Measurements from ENCODE around the gene FBLN5. TPM values are rescaled to one million over a fixed set of nuclear protein-coding genes. Genes with fewer than 3 reads are reported as not detected.

The FBLN5 gene
- polyA plus RNA-seq, 3 donors: 0.16 TPM; not detected in 2

DNA sequence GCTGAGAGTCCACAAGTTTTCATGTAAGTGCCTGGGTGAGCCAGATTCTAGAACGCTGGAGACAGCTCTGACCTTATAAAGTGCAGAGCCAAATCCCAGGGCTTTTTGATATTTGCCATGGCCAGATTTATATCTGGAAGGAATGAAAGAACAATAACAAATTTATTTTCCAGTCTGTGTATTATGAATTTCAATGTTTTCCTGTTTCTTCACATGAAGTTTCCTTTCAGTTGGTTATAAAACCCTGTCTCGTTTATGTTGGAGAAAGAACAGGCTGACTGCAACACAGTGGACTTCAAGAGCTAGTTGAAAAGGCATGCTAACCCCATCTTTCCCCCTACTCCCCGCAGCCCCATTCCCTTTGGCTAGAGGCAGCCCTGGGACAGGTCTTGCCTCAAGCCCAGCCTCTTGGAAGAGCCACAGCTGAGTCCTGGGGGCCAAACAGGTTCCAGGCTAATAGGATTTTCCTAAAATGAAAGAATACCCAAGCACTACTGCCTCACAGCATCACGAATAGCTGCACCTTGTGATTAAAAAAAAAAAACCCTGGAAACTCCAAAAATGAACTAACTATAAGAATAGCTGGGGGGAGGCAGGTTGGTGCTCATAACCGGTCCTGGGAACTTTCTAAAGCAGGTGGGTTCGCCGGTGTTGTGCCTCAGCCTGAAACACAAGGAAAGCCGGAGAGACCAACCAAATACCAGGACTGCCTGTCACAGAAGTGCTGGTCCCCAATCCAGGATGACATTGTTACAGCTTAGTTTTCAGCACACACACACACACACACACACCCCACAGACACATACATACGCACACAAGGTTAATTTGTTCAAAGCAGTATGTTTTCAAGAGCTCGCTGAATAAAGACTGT is 1.5 kb downstream of the FBLN5 start:
- H3K9me3 ChIP-seq (replicated peaks in 1 of 2; ENCODE audit: control insufficient read depth in 1 of 2, insufficient read depth in 1 of 2, low read length in 2 of 2): no peaks in the 10 kb centered on the region
- Mint-ChIP-seq H3K4me1 (peaks cover 27% of the 10 kb centered on the region), H3K27ac (no peak overlapping the region), H3K9me3 (no peaks in the 10 kb centered on the region), H3K4me3 (peak overlapping the region in 1 of 2 donors; percentile 97), H3K27me3 (ENCODE audit: low read depth in 3 of 3) (peaks cover 6 to 20% (median 14%) of the 10 kb centered on the region in 3 donors), H3K36me3 (no peaks in the 10 kb centered on the region)
- H3K9ac ChIP-seq (ENCODE audit: insufficient read depth, low read length, poor library complexity, severe bottlenecking): no peak overlapping the region
- no peak for DNase-seq
- no peak overlapping the region for H3K27ac ChIP-seq (ENCODE audit: low read depth in 1 of 2, low read length in 2 of 2)
- H2AFZ ChIP-seq (ENCODE audit: insufficient read depth, low read depth, low read length, poor library complexity, severe bottlenecking): peak overlapping the region; percentile 66
- peaks cover 7 to 16% of the 10 kb centered on the region in 2 donors for H3K27me3 ChIP-seq (ENCODE audit: control insufficient read depth in 2 of 2, insufficient read depth in 2 of 2, low read length in 2 of 2)
- H3K4me2 ChIP-seq (replicated peaks; ENCODE audit: extremely low read depth, low read length, poor library complexity, severe bottlenecking): peak overlapping the region; percentile 88
- TF ChIP-seq CTCF (IDR thresholded peaks at IDR 0.05): no peak
- H3K4me3 ChIP-seq (replicated peaks in 1 of 3; ENCODE audit: low read depth in 2 of 3, low read length in 3 of 3): no peak overlapping the region
- peaks cover 18 to 24% of the 10 kb centered on the region in 2 donors for H3K4me1 ChIP-seq (ENCODE audit: control insufficient read depth in 1 of 2, insufficient read depth in 2 of 2, low read length in 2 of 2)
- intact Hi-C loops (cut with micrococcal nuclease): no loop called here
- no peaks in the 10 kb centered on the region for H3K79me2 ChIP-seq (ENCODE audit: insufficient read depth, low read length)
- WGBS (ENCODE audit: insufficient coverage): 86% methylated on average over 5 of the region's 10 CpGs
- no peaks in the 10 kb centered on the region for H3K36me3 ChIP-seq (replicated peaks in 1 of 2; ENCODE audit: control insufficient read depth in 1 of 2, insufficient read depth in 2 of 2, low read length in 2 of 2)
- H4K20me1 ChIP-seq (ENCODE audit: insufficient read depth, low read length): no peaks in the 10 kb centered on the region

- no peak overlapping the region for H3K4me3 Mint-ChIP-seq
- intact Hi-C loops (cut with micrococcal nuclease): no loop called here
- H3K27ac ChIP-seq (ENCODE audit: low read depth in 1 of 2, low read length in 2 of 2): no peak overlapping the region
- no peak overlapping the region for H3K9ac ChIP-seq (ENCODE audit: insufficient read depth, low read length, poor library complexity, severe bottlenecking)
- H3K4me2 ChIP-seq (replicated peaks; ENCODE audit: extremely low read depth, low read length, poor library complexity, severe bottlenecking): no peak overlapping the region
- no peaks in the 10 kb centered on the region for H4K20me1 ChIP-seq (ENCODE audit: insufficient read depth, low read length)
- H3K36me3 ChIP-seq (replicated peaks in 1 of 2; ENCODE audit: control insufficient read depth in 1 of 2, insufficient read depth in 2 of 2, low read length in 2 of 2): no peaks in the 10 kb centered on the region
- 100% methylated on average over 2 of the region's 9 CpGs for WGBS (ENCODE audit: insufficient coverage)
- H3K4me1 Mint-ChIP-seq: peaks cover 28% of the 10 kb centered on the region
- no peaks in the 10 kb centered on the region for H3K9me3 ChIP-seq (replicated peaks in 1 of 2; ENCODE audit: control insufficient read depth in 1 of 2, insufficient read depth in 1 of 2, low read length in 2 of 2)
- no peak overlapping the region for H3K4me3 ChIP-seq (replicated peaks in 1 of 3; ENCODE audit: low read depth in 2 of 3, low read length in 3 of 3)
- H3K4me1 ChIP-seq (ENCODE audit: control insufficient read depth in 1 of 2, insufficient read depth in 2 of 2, low read length in 2 of 2): peaks cover 18 to 24% of the 10 kb centered on the region in 2 donors
- DNase-seq: no peak
- no peaks in the 10 kb centered on the region for H3K79me2 ChIP-seq (ENCODE audit: insufficient read depth, low read length)
- no peak overlapping the region for H2AFZ ChIP-seq (ENCODE audit: insufficient read depth, low read depth, low read length, poor library complexity, severe bottlenecking)
- H3K27me3 Mint-ChIP-seq (ENCODE audit: low read depth in 3 of 3): peaks cover 3 to 17% (median 14%) of the 10 kb centered on the region in 3 donors
- H3K9me3 Mint-ChIP-seq: no peaks in the 10 kb centered on the region
- peaks cover 6 to 14% of the 10 kb centered on the region in 2 donors for H3K27me3 ChIP-seq (ENCODE audit: control insufficient read depth in 2 of 2, insufficient read depth in 2 of 2, low read length in 2 of 2)
- no peak for TF ChIP-seq CTCF (IDR thresholded peaks at IDR 0.05)
- H3K27ac Mint-ChIP-seq: peak overlapping the region in 1 of 7 donors; percentile 8
- no peaks in the 10 kb centered on the region for H3K36me3 Mint-ChIP-seq
Observed at GRCh38 chr14:91942946-91943345, 4.5 kb downstream of the FBLN5 start.

All from CD14-positive monocyte (primary cell).